Measurements from ENCODE around the gene TMEM63C.
A peak's percentile ranks its signal among the peaks of the same experiment; 100 is the strongest.
"Not testable (repeated sequence)": the region's sequence is repeated elsewhere in the genome, so short reads cannot be mapped to it uniquely, and the experiment has no call there.

TMEM63C gene

DNA sequence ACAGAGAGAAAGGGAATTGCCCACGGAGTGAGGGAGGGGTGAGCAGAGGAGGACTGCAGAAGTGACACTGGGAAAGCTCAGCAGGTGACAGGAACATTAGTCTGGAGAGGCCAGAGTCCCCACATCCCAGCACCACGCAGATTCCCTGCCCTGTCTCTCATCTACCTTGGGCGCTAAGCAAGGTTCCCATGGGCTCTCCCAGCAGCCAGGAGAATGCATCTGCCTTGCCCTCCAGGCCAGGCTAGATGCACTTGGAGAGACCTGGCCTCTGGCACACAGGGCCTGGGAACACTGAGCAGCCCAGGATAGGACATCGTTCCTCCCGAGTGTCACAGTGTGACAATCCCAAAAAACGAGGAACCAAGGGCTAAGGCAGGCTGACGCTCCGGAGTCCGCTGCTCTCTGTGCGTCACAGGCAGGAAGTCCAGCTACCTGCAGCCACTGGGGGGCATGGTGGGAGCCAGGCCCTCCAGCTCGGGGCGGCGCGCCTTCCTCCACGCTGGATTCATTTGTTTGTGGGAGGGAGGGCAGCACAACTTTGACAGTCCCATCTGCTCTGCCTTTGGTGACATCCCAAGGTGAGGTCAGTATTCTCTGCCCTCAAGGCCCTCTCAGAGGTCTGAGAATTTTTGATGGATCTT is 94.8 kb downstream of the TMEM63C start:
- DNase-seq (ENCODE audit: low read depth) = no peak

DNA sequence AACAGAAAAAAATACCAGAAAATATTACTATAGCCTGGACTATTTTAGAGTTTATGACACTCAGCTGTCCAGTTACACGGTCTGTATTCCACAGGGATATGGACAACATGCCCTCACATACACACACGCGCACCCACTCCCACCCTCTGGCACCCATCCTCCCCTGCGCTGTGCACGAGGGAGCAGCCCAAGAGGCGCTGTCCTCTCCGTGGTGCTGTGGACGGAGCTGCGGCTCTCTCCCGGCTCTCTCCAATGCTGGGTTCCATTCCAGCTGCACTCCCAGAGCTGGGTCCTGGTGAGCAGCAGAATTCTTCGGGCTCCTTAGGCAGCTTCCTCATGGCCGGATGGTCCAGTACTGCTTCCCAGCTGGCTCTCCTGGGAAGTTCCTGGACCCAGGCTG is 95.4 kb downstream of the TMEM63C start:
- no peak for DNase-seq (ENCODE audit: low read depth)

DNA sequence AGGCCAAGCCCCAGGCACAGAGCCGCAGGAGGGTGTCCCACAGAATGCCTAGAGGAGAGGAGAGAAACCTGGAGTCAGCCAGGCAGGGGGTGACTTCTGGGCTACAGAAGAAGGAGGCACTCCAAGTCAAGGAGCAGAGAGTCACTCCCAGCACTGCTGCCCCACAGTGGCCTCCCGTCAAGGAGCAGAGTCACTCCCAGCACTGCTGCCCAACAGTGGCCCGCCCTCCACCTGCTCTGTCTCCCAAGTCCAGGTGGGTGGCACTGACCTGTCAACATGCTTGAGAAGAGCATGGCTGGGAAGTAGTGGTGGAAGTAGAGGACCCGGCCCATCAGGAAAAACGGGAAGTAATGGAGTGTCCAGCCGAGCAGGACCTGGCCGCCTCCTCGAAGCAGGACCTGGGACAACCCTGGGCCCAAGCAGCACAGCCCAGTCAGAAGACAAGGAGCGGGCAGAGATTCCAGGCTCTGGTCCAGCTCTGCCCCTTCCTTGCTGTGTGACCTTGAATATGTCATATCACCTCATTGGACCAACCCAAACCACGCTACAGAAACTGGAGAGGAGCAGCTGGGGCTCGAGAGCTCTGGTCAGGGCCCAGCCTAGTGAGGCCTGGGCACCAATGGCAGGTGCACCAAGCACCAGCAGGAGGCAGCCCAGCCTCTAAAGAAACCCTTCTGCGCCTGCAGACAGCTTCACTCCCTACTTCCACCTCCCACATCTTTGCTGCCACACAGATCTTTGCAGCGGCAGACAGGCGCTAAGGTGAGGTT is 97.0 kb downstream of the TMEM63C start:
- no peak for DNase-seq (ENCODE audit: low read depth)

DNA sequence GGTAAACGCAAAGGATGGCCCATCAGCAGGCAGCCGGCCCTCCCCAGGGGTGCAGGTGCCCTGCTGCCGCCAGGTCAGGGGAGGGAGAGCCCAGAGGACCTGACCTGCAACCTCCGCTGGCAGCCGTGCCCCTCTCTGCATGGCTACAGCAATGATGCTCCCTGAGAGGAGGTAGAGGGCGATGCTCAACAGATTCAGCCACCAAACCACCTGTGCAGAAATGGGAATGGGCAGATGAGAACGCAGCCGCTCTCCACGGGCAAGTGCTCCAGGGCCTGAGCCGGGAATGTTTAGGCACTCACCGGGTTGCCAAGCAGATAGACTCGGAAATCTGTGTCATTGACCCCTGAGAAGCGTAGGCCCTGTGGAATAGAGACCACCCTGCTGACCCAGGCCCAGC is 98.1 kb downstream of the TMEM63C start:
- no peak for DNase-seq (ENCODE audit: low read depth)

DNA sequence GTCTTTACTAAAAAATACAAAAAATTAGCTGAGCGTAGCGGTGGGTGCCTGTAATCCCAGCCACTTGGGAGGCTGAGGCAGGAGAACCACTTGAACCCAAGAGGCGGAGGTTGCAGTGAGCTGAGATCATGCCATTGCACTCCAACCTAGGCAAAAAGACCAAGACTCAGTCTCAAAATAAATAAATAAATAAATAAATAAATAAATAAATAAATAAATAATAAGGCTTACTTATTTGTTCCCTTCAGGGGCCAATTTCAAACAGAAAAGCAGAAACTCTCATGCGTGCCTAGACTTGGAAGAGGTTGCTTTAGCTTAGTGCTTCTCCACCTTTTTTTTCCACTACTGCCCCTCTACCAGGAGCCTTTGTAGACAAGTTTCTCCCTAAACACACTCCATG is 99.3 kb downstream of the TMEM63C start:
- DNase-seq (ENCODE audit: low read depth) = not testable (repeated sequence)

DNA sequence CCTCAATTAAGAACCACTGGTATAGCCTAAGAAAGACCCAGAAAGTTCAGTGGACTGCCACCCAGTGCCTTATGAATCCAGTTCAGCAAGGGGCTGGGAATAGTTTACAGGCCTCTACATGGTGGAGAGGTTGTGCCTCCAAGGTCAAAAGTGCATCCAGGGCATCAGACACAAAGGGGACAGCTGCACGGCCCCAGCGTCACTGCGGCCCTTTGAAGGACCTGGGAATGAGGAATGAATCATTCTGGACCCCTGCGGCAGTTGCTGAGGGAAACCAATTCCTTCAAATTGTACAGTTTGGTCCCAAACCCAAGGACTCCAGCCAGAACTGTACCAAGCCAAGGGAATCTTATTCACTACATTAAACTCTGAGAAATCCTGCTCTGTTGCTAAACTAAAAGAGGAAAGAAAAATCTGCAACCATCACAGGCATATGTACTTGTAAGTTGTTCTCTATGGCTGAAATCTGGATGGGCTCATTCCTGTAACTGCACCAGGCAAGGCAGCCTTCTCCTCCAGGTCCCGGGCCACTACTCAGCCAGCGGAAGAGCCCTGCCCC is 100.3 kb downstream of the TMEM63C start:
- no peak for DNase-seq (ENCODE audit: low read depth)

DNA sequence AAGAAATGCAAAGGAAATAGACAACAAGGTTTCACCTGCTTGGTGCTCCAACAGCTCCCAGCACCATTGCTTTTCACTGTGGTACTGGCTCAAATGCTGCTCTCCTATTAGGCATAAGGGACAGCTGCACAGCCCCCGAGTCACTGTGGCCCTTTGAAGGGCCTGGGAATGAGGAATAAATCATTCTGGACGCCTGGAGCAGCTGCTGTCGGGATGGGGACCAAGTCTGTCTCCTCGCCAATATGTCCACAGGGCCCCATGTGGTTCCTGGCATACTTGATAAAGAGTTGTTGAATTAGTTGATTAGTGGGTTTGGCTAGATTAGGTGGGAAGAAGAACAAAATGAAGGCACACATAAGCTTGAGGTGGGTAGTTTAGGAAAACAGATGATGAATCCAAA is 102.5 kb downstream of the TMEM63C start:
- no peak for DNase-seq (ENCODE audit: low read depth)

DNA sequence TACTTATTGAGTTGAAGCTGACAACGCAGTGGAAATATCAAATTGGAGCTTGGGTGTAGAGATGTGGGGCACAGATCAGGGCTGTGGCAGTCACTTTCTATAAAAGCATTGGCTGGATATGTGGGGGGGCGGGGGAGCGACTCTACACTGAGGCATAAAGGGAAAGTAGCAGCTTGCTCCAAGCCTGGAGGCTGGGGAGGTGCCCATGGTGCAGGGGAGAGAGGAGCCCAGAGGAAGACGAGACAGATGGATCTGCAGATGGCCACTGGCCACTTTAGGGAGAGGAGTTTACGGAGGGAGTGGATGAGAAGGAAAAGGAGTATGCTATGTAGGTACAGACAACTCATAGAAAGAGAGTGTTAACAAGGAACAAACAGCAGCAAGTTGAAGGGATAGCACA is 102.9 kb downstream of the TMEM63C start:
- DNase-seq (ENCODE audit: low read depth) = no peak

DNA sequence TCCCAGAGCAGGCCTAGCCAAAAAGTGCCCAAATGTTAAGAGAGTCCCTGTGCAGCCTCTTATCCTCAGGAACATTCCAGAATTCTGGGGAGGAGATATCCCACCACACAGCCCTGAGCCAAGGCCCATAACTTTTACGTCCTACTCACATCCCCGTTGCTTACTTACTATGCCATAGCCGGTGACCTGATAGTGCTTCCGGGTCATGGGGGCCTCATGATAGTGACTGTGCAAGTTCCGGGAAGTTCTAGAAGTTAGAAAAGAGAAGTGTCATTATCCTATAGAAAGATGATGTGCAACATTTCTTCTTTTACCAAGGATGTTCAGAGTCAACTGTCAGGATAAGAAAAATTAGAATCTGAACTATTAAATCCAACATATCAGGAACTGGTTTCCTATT is 105.0 kb downstream of the TMEM63C start:
- DNase-seq (ENCODE audit: low read depth) = no peak

DNA sequence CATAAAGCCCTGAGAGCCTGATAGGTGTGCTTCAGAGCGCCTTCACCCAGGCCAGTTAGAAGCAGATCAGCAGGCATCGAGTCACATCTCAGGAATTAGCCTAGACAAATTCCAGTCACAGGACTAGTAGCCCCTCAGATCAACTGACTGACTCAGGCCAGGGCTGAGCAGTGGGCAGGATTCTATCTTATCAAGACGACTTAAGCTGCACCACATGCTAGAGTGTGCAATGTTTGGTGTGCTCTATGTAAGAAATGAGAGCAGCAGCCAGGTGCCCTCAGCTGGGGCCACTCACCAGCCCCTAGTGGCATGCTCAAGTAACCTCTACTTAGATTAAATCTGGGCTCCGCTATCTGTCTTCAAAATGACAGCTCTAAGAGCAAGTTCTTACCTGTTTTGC is 109.1 kb downstream of the TMEM63C start:
- no peak for DNase-seq (ENCODE audit: low read depth)

DNA sequence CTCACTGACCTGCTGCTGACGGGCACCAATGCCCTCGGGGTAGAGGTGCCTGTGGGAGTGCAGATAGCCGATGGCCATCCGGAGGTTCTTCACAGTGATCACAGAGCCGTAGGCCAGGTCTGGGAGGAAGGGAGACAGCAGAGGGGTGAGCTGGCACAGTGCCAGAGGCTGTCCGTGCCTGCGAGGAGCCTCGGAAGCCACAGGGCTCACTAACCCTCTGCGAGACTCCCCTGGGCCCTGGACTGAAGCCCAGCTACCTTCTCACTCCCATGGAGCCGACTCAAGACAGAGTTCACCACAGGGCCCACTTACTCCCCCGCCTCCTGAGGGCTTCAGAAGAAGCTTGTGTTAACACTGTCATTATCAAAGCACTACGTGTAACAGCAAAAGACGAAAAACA is 114.6 kb downstream of the TMEM63C start:
- no peak for DNase-seq (ENCODE audit: low read depth)

DNA sequence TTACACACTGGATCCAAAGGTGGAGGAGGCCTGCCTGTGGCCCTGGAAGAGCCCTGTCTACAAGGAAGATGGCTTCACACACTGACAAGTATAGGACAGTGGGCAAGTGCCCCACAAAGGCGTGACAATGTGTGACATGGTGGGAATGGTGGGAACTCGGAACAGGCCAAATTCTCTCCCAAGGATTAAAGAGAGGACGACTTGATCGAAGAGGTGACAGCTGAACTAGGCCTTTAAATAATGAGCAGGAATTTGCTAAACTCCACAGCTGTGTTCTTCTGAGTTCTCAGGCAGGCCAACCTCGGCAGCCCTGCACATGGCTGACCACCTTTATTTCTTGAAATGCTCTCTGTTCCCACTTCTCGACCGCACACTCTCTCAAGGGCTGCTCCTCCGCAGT is 115.3 kb downstream of the TMEM63C start:
- DNase-seq (ENCODE audit: low read depth) = no peak

DNA sequence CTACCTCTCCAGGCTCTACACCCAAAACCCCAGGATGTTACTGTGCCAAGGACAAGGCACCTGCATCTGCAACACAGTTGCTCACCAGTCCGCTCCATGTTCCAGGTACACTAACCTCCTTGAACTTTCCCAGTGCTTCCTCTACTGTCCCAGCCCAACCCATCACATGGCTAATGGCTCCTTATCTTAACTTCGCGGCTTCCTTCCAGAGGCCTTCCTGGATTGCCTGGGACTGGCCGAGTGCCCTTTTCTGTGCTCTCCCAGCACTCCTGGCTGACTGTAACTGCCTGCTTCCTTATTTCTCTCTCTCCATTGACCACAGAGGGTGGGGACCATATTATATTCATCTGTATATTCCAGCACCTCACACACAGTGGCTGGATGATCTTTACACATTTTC is 118.2 kb downstream of the TMEM63C start:
- DNase-seq (ENCODE audit: low read depth) = no peak

DNA sequence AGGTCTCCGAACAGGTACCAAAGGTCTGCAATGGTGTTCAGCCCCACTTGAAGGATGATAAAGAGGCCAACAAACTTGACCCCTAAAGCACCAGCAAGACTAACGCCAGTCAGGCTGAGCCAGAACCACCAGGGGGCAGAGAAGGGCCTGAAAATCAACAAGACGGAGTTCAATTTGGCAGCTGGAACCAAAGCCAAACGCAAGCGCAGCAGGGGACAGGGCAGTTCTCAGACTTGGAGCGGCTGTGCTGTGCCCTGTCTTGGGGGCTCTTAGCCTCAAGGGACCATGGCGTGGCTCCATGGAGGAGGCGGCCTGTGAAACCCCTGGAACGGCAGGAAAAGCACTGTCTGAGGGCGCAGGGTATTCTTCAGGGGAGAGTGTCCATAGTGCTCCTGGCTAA is 119.5 kb downstream of the TMEM63C start:
- peak; percentile 28 for DNase-seq (ENCODE audit: low read depth)

DNA sequence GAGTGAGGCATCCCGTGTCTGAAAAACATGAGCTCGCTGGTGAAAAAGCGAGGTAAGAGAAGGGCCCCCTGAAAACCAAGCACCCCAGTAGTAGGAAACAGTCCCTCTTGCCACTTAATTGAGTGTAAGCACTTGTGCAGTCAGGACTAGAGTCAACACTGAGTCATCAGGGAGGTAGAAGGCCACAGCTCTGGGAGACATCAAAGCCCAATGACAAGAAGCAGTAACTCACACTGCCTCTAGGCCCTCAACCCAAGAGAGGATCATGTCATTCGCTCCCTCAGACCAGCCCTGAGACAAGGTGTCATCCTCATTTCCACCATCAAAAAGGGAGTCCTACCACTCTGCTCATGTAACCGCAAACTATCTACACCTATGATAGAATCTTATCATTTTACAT is 121.3 kb downstream of the TMEM63C start:
- DNase-seq (ENCODE audit: low read depth) = no peak

DNA sequence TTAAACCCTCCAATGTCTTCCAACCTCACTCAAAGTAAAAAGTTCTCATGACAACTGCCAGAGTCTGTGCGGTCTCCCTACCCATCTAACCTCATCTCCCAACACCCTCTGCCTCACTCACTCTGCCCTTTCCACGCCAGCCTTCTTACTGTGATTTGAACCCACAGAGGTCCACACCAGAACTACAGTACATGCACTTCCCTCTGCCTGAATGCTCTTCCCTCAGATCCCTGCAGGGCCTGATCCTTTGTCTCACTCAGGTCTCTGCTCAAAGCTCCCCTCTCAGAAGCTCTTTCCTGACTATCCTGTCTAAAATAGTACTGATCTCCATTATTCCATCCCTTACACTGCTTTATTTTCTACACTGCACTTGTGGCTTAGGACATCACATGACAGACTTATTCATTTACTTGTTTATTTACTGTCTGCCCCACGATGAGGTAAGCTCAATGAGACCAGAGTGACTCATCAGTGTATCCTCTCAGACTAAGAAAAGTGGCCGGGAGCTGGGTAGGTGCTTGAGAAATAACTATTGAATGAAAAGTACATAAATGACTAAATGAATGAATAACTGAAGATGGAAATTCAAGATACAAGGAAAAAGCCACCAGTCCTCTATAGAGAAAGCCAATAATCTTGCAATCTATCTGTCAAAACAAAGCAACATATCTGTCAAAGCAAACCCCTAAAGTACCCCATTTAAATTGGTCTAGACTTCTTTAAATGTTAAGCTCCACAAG is 122.0 kb downstream of the TMEM63C start:
- no peak for DNase-seq (ENCODE audit: low read depth)

DNA sequence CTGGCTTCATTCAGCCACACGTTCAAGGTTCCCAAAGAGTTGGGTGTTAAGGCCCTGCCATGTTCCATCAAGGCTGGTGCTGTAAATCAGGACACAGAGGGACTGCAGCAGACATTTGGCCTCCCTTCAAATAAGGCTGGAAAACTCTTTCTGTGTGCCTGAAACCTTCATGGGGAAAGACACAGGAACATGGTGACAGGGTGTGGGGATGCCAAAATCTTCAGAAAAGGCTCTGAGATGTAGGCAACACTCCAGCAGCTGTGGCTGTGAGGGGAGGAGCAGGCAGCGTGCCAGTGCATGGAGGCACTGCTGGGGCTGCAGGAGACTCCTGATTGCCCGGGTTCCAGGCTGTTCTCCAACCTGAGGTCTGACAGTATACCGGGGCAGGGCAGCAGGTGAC is 124.1 kb downstream of the TMEM63C start:
- no peak for DNase-seq (ENCODE audit: low read depth)

DNA sequence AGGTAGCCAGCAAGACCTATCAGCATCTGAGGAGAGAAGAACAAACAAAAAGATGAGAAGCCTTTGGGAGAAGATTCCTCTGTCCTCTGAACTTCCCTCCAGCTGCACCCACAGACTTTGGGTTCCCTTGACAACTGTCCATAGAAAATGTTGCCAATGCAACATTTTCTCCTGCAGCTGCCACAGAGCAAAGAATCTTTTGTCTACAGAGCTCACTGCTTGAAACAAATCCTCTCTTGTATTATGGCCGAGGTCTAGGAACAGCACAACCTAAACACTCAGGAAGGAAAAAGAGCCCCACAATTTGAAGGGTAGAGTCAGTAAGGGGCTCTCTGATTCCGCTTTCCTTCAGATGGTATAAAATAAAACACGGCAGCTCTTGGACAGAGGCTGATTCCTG is 124.8 kb downstream of the TMEM63C start:
- DNase-seq (ENCODE audit: low read depth) = no peak

DNA sequence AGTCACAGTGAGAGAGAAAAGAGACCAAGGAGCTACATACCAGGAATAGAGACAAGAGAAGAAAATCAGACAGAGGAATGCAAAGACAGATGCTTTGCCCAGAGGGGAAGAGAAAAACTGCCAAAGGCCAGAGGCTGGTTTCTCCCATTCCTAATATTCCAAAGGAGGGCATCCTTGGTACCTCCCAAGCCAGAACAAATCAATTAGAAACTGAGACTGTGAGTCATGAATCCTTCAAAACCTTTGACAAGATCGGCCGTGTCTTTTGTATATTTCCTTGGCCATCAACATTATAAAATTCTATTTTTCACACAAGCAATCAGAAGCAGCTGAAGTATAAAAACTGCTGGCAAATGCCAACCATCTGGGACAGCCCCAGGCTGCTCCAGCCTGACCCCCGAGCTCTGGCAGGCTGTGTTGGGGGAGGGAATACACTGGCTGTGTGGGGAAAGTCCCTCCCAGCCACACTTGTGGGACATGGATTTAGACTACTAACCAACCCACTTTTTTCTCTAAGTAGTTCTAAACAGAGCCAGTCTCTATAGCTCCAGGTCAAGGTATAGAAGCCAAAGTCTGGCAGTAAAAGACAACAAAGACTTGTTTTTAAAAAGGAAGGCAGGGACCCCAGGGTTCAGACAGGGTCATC is 125.4 kb downstream of the TMEM63C start:
- no peak for DNase-seq (ENCODE audit: low read depth)

Data from stimulated activated CD8-positive, alpha-beta memory T cell treated with anti-CD3 and anti-CD28 coated beads, Interleukin-4, amount 100 ng/mL, for 24 hours (primary cell).